ENCODE results near the gene ZNF414.
"Not testable (repeated sequence)": the region's sequence is repeated elsewhere in the genome, so short reads cannot be mapped to it uniquely, and the experiment has no call there.

The ZNF414 gene

GRCh38 chr19:8519388-8519787, 5.4 kb upstream of the ZNF414 start:
- H3K4me3 ChIP-seq (ENCODE audit: low read depth, low read length), result no peak overlapping the region
- DNase-seq (ENCODE audit: low read depth), result no peak
- no peak for TF ChIP-seq CTCF (IDR thresholded peaks at IDR 0.05; ENCODE audit: low read depth, low read length, missing control alignments)
- in situ Hi-C loops (cut with HindIII; ENCODE audit: low sequenced_read_pairs), result no loop called here

GRCh38 chr19:8518536-8518935, 4.6 kb upstream of the ZNF414 start:
- DNase-seq (ENCODE audit: low read depth), result no peak
- in situ Hi-C loops (cut with HindIII; ENCODE audit: low sequenced_read_pairs), result no loop called here
- TF ChIP-seq CTCF (IDR thresholded peaks at IDR 0.05; ENCODE audit: low read depth, low read length, missing control alignments), result no peak
- H3K4me3 ChIP-seq (ENCODE audit: low read depth, low read length), result no peak overlapping the region

GRCh38 chr19:8517551-8518442, 3.8 kb upstream of the ZNF414 start:
- in situ Hi-C loops (cut with HindIII; ENCODE audit: low sequenced_read_pairs), result no loop called here
- no peak overlapping the region for H3K4me3 ChIP-seq (ENCODE audit: low read depth, low read length)
- DNase-seq (ENCODE audit: low read depth), result no peak
- no peak for TF ChIP-seq CTCF (IDR thresholded peaks at IDR 0.05; ENCODE audit: low read depth, low read length, missing control alignments)

GRCh38 chr19:8515317-8515716, 1.4 kb upstream of the ZNF414 start:
- H3K4me3 ChIP-seq (ENCODE audit: low read depth, low read length), result no peak overlapping the region
- TF ChIP-seq CTCF (IDR thresholded peaks at IDR 0.05; ENCODE audit: low read depth, low read length, missing control alignments), result no peak
- DNase-seq (ENCODE audit: low read depth), result no peak
- in situ Hi-C loops (cut with HindIII; ENCODE audit: low sequenced_read_pairs), result no loop called here

GRCh38 chr19:8514505-8515009, 590 bp upstream of the ZNF414 start:
- in situ Hi-C loops (cut with HindIII; ENCODE audit: low sequenced_read_pairs); DNase-seq (ENCODE audit: low read depth): not testable (repeated sequence)
- H3K4me3 ChIP-seq (ENCODE audit: low read depth, low read length), result peak overlapping the region; percentile 58

GRCh38 chr19:8513036-8513686, 806 bp downstream of the ZNF414 start:
- no peak for DNase-seq (ENCODE audit: low read depth)
- in situ Hi-C loops (cut with HindIII; ENCODE audit: low sequenced_read_pairs), result no loop called here
- H3K4me3 ChIP-seq (ENCODE audit: low read depth, low read length), result peak overlapping the region; percentile 58
- no peak for TF ChIP-seq CTCF (IDR thresholded peaks at IDR 0.05; ENCODE audit: low read depth, low read length, missing control alignments)

Measured in astrocyte of the cerebellum (primary cell).